ENCODE results near the gene AGAP1. TPM values are rescaled to one million over a fixed set of nuclear protein-coding genes. Genes with fewer than 3 reads are reported as not detected.
A peak's percentile ranks its signal among the peaks of the same experiment; 100 is the strongest.

The AGAP1 gene
- total RNA-seq, 1 donor from 2014 or later: 18.3 TPM

GRCh38 chr2:235461763-235462414 is 32.0 kb upstream of the AGAP1 start:
- Histone ChIP-seq H3K36me3 (ENCODE audit: control insufficient read depth in 3 of 3, insufficient read depth in 3 of 3, low read length in 3 of 3) (no peaks in the 10 kb centered on the region), H3K27ac (ENCODE audit: low read depth, low read length) (no peak overlapping the region), H3K4me3 (ENCODE audit: low read length in 3 of 3) (no peak overlapping the region), H3K9ac (ENCODE audit: low read depth in 1 of 3, low read length in 3 of 3) (no peak overlapping the region), H3K4me1 (ENCODE audit: control insufficient read depth in 3 of 3, insufficient read depth in 3 of 3, low read length in 3 of 3) (no peaks in the 10 kb centered on the region), H3K27me3 (ENCODE audit: control insufficient read depth in 3 of 3, insufficient read depth in 3 of 3, low read length in 3 of 3) (peaks cover 4 to 7% (median 6%) of the 10 kb centered on the region in 3 donors), H3K9me3 (ENCODE audit: control insufficient read depth in 3 of 3, low read length in 3 of 3) (no peaks in the 10 kb centered on the region)

- Histone ChIP-seq H3K36me3 (ENCODE audit: control insufficient read depth in 3 of 3, insufficient read depth in 3 of 3, low read length in 3 of 3) (no peaks in the 10 kb centered on the region), H3K9ac (ENCODE audit: low read depth in 1 of 3, low read length in 3 of 3) (no peak overlapping the region), H3K4me3 (ENCODE audit: low read length in 3 of 3) (no peak overlapping the region), H3K9me3 (ENCODE audit: control insufficient read depth in 3 of 3, low read length in 3 of 3) (no peaks in the 10 kb centered on the region), H3K4me1 (ENCODE audit: control insufficient read depth in 3 of 3, insufficient read depth in 3 of 3, low read length in 3 of 3) (no peaks in the 10 kb centered on the region), H3K27me3 (ENCODE audit: control insufficient read depth in 3 of 3, insufficient read depth in 3 of 3, low read length in 3 of 3) (peaks cover 4 to 7% (median 6%) of the 10 kb centered on the region in 3 donors), H3K27ac (ENCODE audit: low read depth, low read length) (no peak overlapping the region)
Observed at GRCh38 chr2:235462415-235462790, 31.4 kb upstream of the AGAP1 start.

GRCh38 chr2:235463893-235464292 is 29.9 kb upstream of the AGAP1 start:
- no peaks in the 10 kb centered on the region for H3K36me3 ChIP-seq (ENCODE audit: control insufficient read depth in 3 of 3, insufficient read depth in 3 of 3, low read length in 3 of 3)
- H3K4me3 ChIP-seq (ENCODE audit: low read length in 3 of 3): no peak overlapping the region
- H3K9ac ChIP-seq (ENCODE audit: low read depth in 1 of 3, low read length in 3 of 3): no peak overlapping the region
- peaks cover 3 to 5% (median 4%) of the 10 kb centered on the region in 3 donors for H3K4me1 ChIP-seq (ENCODE audit: control insufficient read depth in 3 of 3, insufficient read depth in 3 of 3, low read length in 3 of 3)
- H3K27me3 ChIP-seq (ENCODE audit: control insufficient read depth in 3 of 3, insufficient read depth in 3 of 3, low read length in 3 of 3): peaks cover 4 to 7% (median 6%) of the 10 kb centered on the region in 3 donors
- no peaks in the 10 kb centered on the region for H3K9me3 ChIP-seq (ENCODE audit: control insufficient read depth in 3 of 3, low read length in 3 of 3)
- no peak overlapping the region for H3K27ac ChIP-seq (ENCODE audit: low read depth, low read length)

GRCh38 chr2:235467588-235467987 is 26.3 kb upstream of the AGAP1 start:
- no peaks in the 10 kb centered on the region for H3K36me3 ChIP-seq (ENCODE audit: control insufficient read depth in 3 of 3, insufficient read depth in 3 of 3, low read length in 3 of 3)
- H3K4me1 ChIP-seq (ENCODE audit: control insufficient read depth in 3 of 3, insufficient read depth in 3 of 3, low read length in 3 of 3): peaks cover 8 to 10% (median 9%) of the 10 kb centered on the region in 3 donors
- H3K27ac ChIP-seq (ENCODE audit: low read depth, low read length): no peak overlapping the region
- no peaks in the 10 kb centered on the region for H3K9me3 ChIP-seq (ENCODE audit: control insufficient read depth in 3 of 3, low read length in 3 of 3)
- H3K4me3 ChIP-seq (ENCODE audit: low read length in 3 of 3): no peak overlapping the region
- H3K27me3 ChIP-seq (ENCODE audit: control insufficient read depth in 3 of 3, insufficient read depth in 3 of 3, low read length in 3 of 3): peaks cover 0 to 6% (median 0%) of the 10 kb centered on the region in 3 donors
- no peak overlapping the region for H3K9ac ChIP-seq (ENCODE audit: low read depth in 1 of 3, low read length in 3 of 3)

GRCh38 chr2:235468978-235469655 is 24.7 kb upstream of the AGAP1 start:
- Histone ChIP-seq H3K36me3 (ENCODE audit: control insufficient read depth in 3 of 3, insufficient read depth in 3 of 3, low read length in 3 of 3) (no peaks in the 10 kb centered on the region), H3K9me3 (ENCODE audit: control insufficient read depth in 3 of 3, low read length in 3 of 3) (no peaks in the 10 kb centered on the region), H3K27me3 (ENCODE audit: control insufficient read depth in 3 of 3, insufficient read depth in 3 of 3, low read length in 3 of 3) (no peaks in the 10 kb centered on the region), H3K4me3 (ENCODE audit: low read length in 3 of 3) (peak overlapping the region; percentile 47 to 49 (median 48)), H3K27ac (ENCODE audit: low read depth, low read length) (peak overlapping the region; percentile 46), H3K9ac (ENCODE audit: low read depth in 1 of 3, low read length in 3 of 3) (peak overlapping the region in 2 of 3 donors; percentile 13 to 33), H3K4me1 (ENCODE audit: control insufficient read depth in 3 of 3, insufficient read depth in 3 of 3, low read length in 3 of 3) (peaks cover 8 to 10% (median 9%) of the 10 kb centered on the region in 3 donors)

- no peak overlapping the region for H3K27ac ChIP-seq (ENCODE audit: low read depth, low read length)
Observed at GRCh38 chr2:235471186-235471747, 22.6 kb upstream of the AGAP1 start.

GRCh38 chr2:235472443-235472842 is 21.4 kb upstream of the AGAP1 start:
- Histone ChIP-seq H3K27ac (ENCODE audit: low read depth, low read length) (no peak overlapping the region), H3K4me3 (ENCODE audit: low read length in 3 of 3) (no peak overlapping the region), H3K9me3 (ENCODE audit: control insufficient read depth in 3 of 3, low read length in 3 of 3) (no peaks in the 10 kb centered on the region), H3K36me3 (ENCODE audit: control insufficient read depth in 3 of 3, insufficient read depth in 3 of 3, low read length in 3 of 3) (no peaks in the 10 kb centered on the region), H3K27me3 (ENCODE audit: control insufficient read depth in 3 of 3, insufficient read depth in 3 of 3, low read length in 3 of 3) (peaks cover 0 to 4% (median under 1%) of the 10 kb centered on the region in 3 donors), H3K4me1 (ENCODE audit: control insufficient read depth in 3 of 3, insufficient read depth in 3 of 3, low read length in 3 of 3) (peaks cover 8 to 10% (median 9%) of the 10 kb centered on the region in 3 donors), H3K9ac (ENCODE audit: low read depth in 1 of 3, low read length in 3 of 3) (no peak overlapping the region)

More at GRCh38 chr2:235471186-235471747, 22.6 kb upstream of the AGAP1 start:
- H3K27me3 ChIP-seq (ENCODE audit: control insufficient read depth in 3 of 3, insufficient read depth in 3 of 3, low read length in 3 of 3): no peaks in the 10 kb centered on the region
- H3K9ac ChIP-seq (ENCODE audit: low read depth in 1 of 3, low read length in 3 of 3): no peak overlapping the region
- peaks cover 8 to 10% (median 9%) of the 10 kb centered on the region in 3 donors for H3K4me1 ChIP-seq (ENCODE audit: control insufficient read depth in 3 of 3, insufficient read depth in 3 of 3, low read length in 3 of 3)
- no peaks in the 10 kb centered on the region for H3K9me3 ChIP-seq (ENCODE audit: control insufficient read depth in 3 of 3, low read length in 3 of 3)
- no peak overlapping the region for H3K4me3 ChIP-seq (ENCODE audit: low read length in 3 of 3)
- no peaks in the 10 kb centered on the region for H3K36me3 ChIP-seq (ENCODE audit: control insufficient read depth in 3 of 3, insufficient read depth in 3 of 3, low read length in 3 of 3)

GRCh38 chr2:235478609-235479008 is 15.2 kb upstream of the AGAP1 start:
- Histone ChIP-seq H3K4me3 (ENCODE audit: low read length in 3 of 3) (no peak overlapping the region), H3K4me1 (ENCODE audit: control insufficient read depth in 3 of 3, insufficient read depth in 3 of 3, low read length in 3 of 3) (no peaks in the 10 kb centered on the region), H3K27me3 (ENCODE audit: control insufficient read depth in 3 of 3, insufficient read depth in 3 of 3, low read length in 3 of 3) (peaks cover 0 to 7% (median 4%) of the 10 kb centered on the region in 3 donors), H3K9me3 (ENCODE audit: control insufficient read depth in 3 of 3, low read length in 3 of 3) (no peaks in the 10 kb centered on the region), H3K9ac (ENCODE audit: low read depth in 1 of 3, low read length in 3 of 3) (no peak overlapping the region), H3K27ac (ENCODE audit: low read depth, low read length) (no peak overlapping the region), H3K36me3 (ENCODE audit: control insufficient read depth in 3 of 3, insufficient read depth in 3 of 3, low read length in 3 of 3) (no peaks in the 10 kb centered on the region)

- H3K9ac ChIP-seq (ENCODE audit: low read depth in 1 of 3, low read length in 3 of 3): no peak overlapping the region
- H3K4me1 ChIP-seq (ENCODE audit: control insufficient read depth in 3 of 3, insufficient read depth in 3 of 3, low read length in 3 of 3): no peaks in the 10 kb centered on the region
- no peaks in the 10 kb centered on the region for H3K36me3 ChIP-seq (ENCODE audit: control insufficient read depth in 3 of 3, insufficient read depth in 3 of 3, low read length in 3 of 3)
Observed at GRCh38 chr2:235479604-235480003, 14.2 kb upstream of the AGAP1 start.

GRCh38 chr2:235480614-235481013 is 13.2 kb upstream of the AGAP1 start:
- H3K4me3 ChIP-seq (ENCODE audit: low read length in 3 of 3): no peak overlapping the region
- no peak overlapping the region for H3K9ac ChIP-seq (ENCODE audit: low read depth in 1 of 3, low read length in 3 of 3)
- H3K9me3 ChIP-seq (ENCODE audit: control insufficient read depth in 3 of 3, low read length in 3 of 3): no peaks in the 10 kb centered on the region

More at GRCh38 chr2:235479604-235480003, 14.2 kb upstream of the AGAP1 start:
- H3K9me3 ChIP-seq (ENCODE audit: control insufficient read depth in 3 of 3, low read length in 3 of 3): no peaks in the 10 kb centered on the region
- H3K4me3 ChIP-seq (ENCODE audit: low read length in 3 of 3): no peak overlapping the region
- no peak overlapping the region for H3K27ac ChIP-seq (ENCODE audit: low read depth, low read length)
- H3K27me3 ChIP-seq (ENCODE audit: control insufficient read depth in 3 of 3, insufficient read depth in 3 of 3, low read length in 3 of 3): peaks cover 0 to 7% (median 4%) of the 10 kb centered on the region in 3 donors

More at GRCh38 chr2:235480614-235481013, 13.2 kb upstream of the AGAP1 start:
- Histone ChIP-seq H3K36me3 (ENCODE audit: control insufficient read depth in 3 of 3, insufficient read depth in 3 of 3, low read length in 3 of 3) (no peaks in the 10 kb centered on the region), H3K27me3 (ENCODE audit: control insufficient read depth in 3 of 3, insufficient read depth in 3 of 3, low read length in 3 of 3) (peaks cover 0 to 7% (median 4%) of the 10 kb centered on the region in 3 donors), H3K4me1 (ENCODE audit: control insufficient read depth in 3 of 3, insufficient read depth in 3 of 3, low read length in 3 of 3) (no peaks in the 10 kb centered on the region), H3K27ac (ENCODE audit: low read depth, low read length) (no peak overlapping the region)

Measured in skeletal muscle tissue (tissue), 4 donors.